Skeletal muscle tissue (tissue), 4 donors: ENCODE data around the gene CACNB3. TPM values are rescaled to one million over a fixed set of nuclear protein-coding genes. Genes with fewer than 3 reads are reported as not detected.

Experiments
- H3K27ac ChIP-seq: one replicate; pipeline ENCODE4 v1.7.0; 2013; ENCODE audit warnings: mild to moderate bottlenecking, low read depth, low read length, inconsistent platforms
- H3K27me3 ChIP-seq, 3 donors: one replicate each; pipeline ENCODE4 v1.7.0; 2013; ENCODE audit warnings: low read length in 3 of 3; ENCODE audit not compliant: control insufficient read depth in 3 of 3, insufficient read depth in 3 of 3
- H3K36me3 ChIP-seq, 3 donors: one replicate each; pipeline ENCODE4 v1.7.0; 2013; ENCODE audit warnings: low read length in 3 of 3; ENCODE audit not compliant: control insufficient read depth in 3 of 3, insufficient read depth in 3 of 3
- H3K4me1 ChIP-seq, 3 donors: one replicate each; pipeline ENCODE4 v1.7.0; 2013; ENCODE audit warnings: low read length in 3 of 3, mild to moderate bottlenecking in 3 of 3; ENCODE audit not compliant: control insufficient read depth in 3 of 3, insufficient read depth in 3 of 3
- H3K4me3 ChIP-seq, 3 donors: one replicate each; pipeline ENCODE4 v1.7.0; 2013; ENCODE audit warnings: low read length in 3 of 3
- H3K9ac ChIP-seq, 3 donors: one replicate each; pipeline ENCODE4 v1.7.0; 2013; ENCODE audit warnings: low read length in 3 of 3, mild to moderate bottlenecking in 3 of 3, moderate library complexity in 2 of 3, low read depth in 1 of 3
- H3K9me3 ChIP-seq, 3 donors: one replicate each; pipeline ENCODE4 v1.7.0; 2013; ENCODE audit warnings: low read length in 3 of 3; ENCODE audit not compliant: control insufficient read depth in 3 of 3
- total RNA-seq: library from RNA; depleted of rRNA; stranded (reverse); fragments of >200 nt; gene quantifications from one replicate; pipeline ENCODE4 v1.2.3, GENCODE V29; 2014
- donor health status: Osteomylitis.

Gene CACNB3
- total RNA-seq, 1 donor from 2014 or later: 4.2 TPM

DNA sequence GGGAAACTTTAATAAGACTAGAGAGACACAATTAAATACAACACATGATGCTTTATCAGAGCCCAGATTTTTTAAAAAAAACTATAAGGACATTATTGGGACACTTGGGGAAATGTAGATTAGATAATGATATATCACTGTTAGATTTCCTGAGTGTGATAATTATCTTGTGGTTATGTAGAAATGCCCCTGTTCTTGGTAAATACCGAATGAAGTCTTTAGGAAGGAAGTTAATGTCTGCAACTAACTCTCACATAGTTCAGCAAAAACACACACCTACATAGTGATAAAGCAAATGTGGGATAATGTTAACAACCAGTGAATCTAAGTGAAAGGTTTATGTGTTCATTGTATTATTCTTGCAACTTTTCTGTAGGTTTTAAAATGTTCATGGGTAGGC, 14.6 kb upstream of the CACNB3 start:
- no peaks in the 10 kb centered on the region for H3K9me3 ChIP-seq
- H3K9ac ChIP-seq: no peak overlapping the region
- H3K27ac ChIP-seq: no peak overlapping the region
- no peak overlapping the region for H3K4me3 ChIP-seq
- no peaks in the 10 kb centered on the region for H3K4me1 ChIP-seq
- H3K36me3 ChIP-seq: no peaks in the 10 kb centered on the region
- H3K27me3 ChIP-seq: peaks cover 3 to 14% (median 10%) of the 10 kb centered on the region in 3 donors

GRCh38 chr12:48807981-48808380, 10.3 kb upstream of the CACNB3 start:
- Histone ChIP-seq H3K9ac (no peak overlapping the region), H3K36me3 (no peaks in the 10 kb centered on the region)

DNA sequence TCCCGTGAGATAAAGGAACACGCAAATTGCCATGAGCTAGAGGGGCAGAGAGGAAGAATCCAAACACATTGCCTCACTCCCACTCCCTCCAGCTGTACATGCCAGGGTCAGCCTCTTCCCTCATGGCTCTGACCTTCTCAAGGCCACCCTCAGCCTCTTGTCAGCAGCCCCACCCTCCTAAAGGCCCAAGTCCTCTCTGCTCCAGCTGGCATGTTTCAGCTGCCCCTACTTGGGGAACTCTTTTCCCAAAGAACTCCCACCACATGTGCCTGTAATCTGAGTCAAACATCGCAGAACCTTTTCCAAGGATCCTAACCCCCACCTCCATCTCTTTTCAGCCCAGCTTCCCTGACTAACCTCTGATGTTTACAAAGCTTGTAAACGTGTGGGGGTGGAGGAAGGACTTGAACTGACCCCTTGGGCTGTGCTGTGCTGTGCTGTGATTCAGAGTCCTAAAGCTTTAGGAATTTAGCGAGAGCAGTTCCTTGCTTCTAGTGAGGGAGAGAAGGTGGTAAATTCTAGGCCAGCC, 7.3 kb upstream of the CACNB3 start:
- no peak overlapping the region for H3K27ac ChIP-seq
- H3K4me3 ChIP-seq: no peak overlapping the region
- H3K4me1 ChIP-seq: peaks cover 11 to 32% (median 18%) of the 10 kb centered on the region in 3 donors
- H3K36me3 ChIP-seq: no peaks in the 10 kb centered on the region
- H3K27me3 ChIP-seq: no peaks in the 10 kb centered on the region
- no peak overlapping the region for H3K9ac ChIP-seq
- H3K9me3 ChIP-seq: no peaks in the 10 kb centered on the region

More at GRCh38 chr12:48807981-48808380, 10.3 kb upstream of the CACNB3 start:
- H3K4me3 ChIP-seq: no peak overlapping the region
- H3K27ac ChIP-seq: no peak overlapping the region
- H3K9me3 ChIP-seq: no peaks in the 10 kb centered on the region
- no peaks in the 10 kb centered on the region for H3K27me3 ChIP-seq
- peaks cover 0 to 14% (median 4%) of the 10 kb centered on the region in 3 donors for H3K4me1 ChIP-seq

- Histone ChIP-seq H3K27ac (no peak overlapping the region), H3K36me3 (no peaks in the 10 kb centered on the region), H3K4me3 (no peak overlapping the region), H3K4me1 (peaks cover 14 to 38% (median 19%) of the 10 kb centered on the region in 3 donors), H3K27me3 (peaks cover 0 to under 1% (median 0%) of the 10 kb centered on the region in 3 donors), H3K9me3 (no peaks in the 10 kb centered on the region), H3K9ac (no peak overlapping the region)
Observed at GRCh38 chr12:48811437-48812090, 6.7 kb upstream of the CACNB3 start.

DNA sequence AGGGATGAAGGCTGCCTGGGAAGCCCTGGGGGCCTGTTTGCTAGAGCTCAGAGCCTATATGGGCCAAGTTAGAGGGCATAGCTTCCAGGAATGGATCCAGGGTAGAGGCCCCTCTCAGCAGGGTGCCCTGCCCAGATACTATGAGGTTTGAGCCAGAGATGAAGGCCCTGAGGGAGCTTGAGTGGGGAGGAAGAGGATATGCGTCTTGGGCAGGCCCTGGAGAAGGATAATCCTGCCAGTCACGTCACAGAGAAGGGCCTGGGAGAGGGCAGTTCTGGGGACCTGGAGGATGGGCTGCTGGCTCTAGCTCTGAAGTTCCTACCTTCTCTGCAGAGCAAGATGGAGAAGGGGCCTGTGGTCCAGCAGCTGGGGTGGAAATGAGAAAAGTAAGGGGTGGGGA, 5.9 kb upstream of the CACNB3 start:
- Histone ChIP-seq H3K9ac (no peak overlapping the region), H3K27me3 (peaks cover 0 to 6% (median under 1%) of the 10 kb centered on the region in 3 donors), H3K27ac (no peak overlapping the region), H3K4me1 (peaks cover 14 to 43% (median 19%) of the 10 kb centered on the region in 3 donors), H3K4me3 (no peak overlapping the region), H3K36me3 (no peaks in the 10 kb centered on the region), H3K9me3 (no peaks in the 10 kb centered on the region)

DNA sequence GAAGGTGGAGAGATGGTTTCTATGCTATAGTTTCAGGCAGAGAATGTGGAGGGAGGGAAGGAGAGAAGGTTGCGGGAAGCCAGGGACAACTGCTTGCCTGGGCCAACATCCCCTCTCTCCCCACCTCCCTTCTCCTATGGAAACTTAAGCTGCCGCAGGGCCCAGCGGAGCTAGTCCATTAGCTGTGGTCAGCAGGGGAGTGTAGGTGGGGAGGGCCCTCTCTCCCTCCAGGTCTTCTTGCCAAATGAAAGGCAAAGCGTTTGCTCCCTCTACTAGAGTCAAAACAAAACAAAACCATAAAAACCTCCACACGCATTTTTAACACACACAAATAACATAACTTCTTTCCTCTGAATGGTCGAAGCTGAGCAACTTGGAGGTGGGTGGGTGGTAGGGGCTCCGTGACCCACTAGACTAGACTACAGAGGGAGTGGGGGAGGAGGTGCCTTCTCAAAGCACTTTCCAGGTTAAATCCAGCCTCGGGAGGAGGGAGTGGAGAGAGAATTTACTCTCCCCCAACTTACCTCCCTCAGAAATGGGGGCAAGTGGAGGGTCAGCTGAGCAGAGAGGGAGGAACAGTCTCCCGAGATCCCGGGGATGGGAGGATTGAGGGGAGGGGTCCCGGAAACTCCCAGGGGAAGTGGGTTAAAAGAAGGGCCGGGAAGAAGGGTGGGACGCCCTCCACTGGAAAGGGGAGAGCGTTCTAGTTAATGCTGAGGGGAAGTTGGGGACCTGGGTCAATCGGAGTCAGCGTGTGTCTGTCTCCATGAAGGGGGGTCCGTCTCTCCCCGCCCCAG, 4.6 kb upstream of the CACNB3 start:
- H3K36me3 ChIP-seq: no peaks in the 10 kb centered on the region
- peak overlapping the region; percentile 57 to 81 (median 81) for H3K9ac ChIP-seq
- peak overlapping the region; percentile 87 to 89 (median 88) for H3K4me3 ChIP-seq
- no peaks in the 10 kb centered on the region for H3K9me3 ChIP-seq
- H3K27me3 ChIP-seq: peaks cover 3 to 13% (median 10%) of the 10 kb centered on the region in 3 donors
- peak overlapping the region; percentile 64 for H3K27ac ChIP-seq
- peaks cover 19 to 52% (median 25%) of the 10 kb centered on the region in 3 donors for H3K4me1 ChIP-seq

- Histone ChIP-seq H3K36me3 (no peaks in the 10 kb centered on the region), H3K4me3 (peak overlapping the region; percentile 87 to 89 (median 88)), H3K9ac (peak overlapping the region; percentile 81 to 83 (median 81)), H3K4me1 (peaks cover 19 to 60% (median 29%) of the 10 kb centered on the region in 3 donors), H3K27ac (peak overlapping the region; percentile 64), H3K9me3 (no peaks in the 10 kb centered on the region), H3K27me3 (peaks cover 3 to 18% (median 18%) of the 10 kb centered on the region in 3 donors)
Observed at GRCh38 chr12:48814262-48815125, 3.8 kb upstream of the CACNB3 start.

GRCh38 chr12:48815126-48816110, 2.9 kb upstream of the CACNB3 start:
- H3K27ac ChIP-seq: peak overlapping the region; percentile 64
- no peaks in the 10 kb centered on the region for H3K36me3 ChIP-seq
- H3K4me1 ChIP-seq: peaks cover 19 to 60% (median 29%) of the 10 kb centered on the region in 3 donors
- peak overlapping the region; percentile 81 to 83 (median 81) for H3K9ac ChIP-seq
- H3K9me3 ChIP-seq: no peaks in the 10 kb centered on the region
- peak overlapping the region; percentile 87 to 89 (median 88) for H3K4me3 ChIP-seq
- H3K27me3 ChIP-seq: peaks cover 3 to 27% (median 18%) of the 10 kb centered on the region in 3 donors
